Left forelimb (tissue), 1 donor: Measurements from ENCODE around the gene XXYLT1.
"Not testable (repeated sequence)": the region's sequence is repeated elsewhere in the genome, so short reads cannot be mapped to it uniquely, and the experiment has no call there.

Experiments used
- DNase-seq: peaks from one replicate; pipeline ENCODE4 v3.0.0-alpha.2; 2018; ENCODE audit warnings: low spot score

The XXYLT1 gene

GRCh38 chr3:195208183-195208582 lies 62.8 kb downstream of the XXYLT1 start:
- no peak for DNase-seq

- no peak for DNase-seq
These were observed 63.2 kb downstream of the XXYLT1 start for GRCh38 chr3:195207731-195208130.

- DNase-seq, result no peak
These were observed 63.9 kb downstream of the XXYLT1 start for GRCh38 chr3:195207056-195207455.

GRCh38 chr3:195204360-195205163 lies 66.4 kb downstream of the XXYLT1 start:
- no peak for DNase-seq

- no peak for DNase-seq
These were observed 67.4 kb downstream of the XXYLT1 start for GRCh38 chr3:195203606-195204005.

GRCh38 chr3:195201295-195201694 lies 69.7 kb downstream of the XXYLT1 start:
- no peak for DNase-seq

GRCh38 chr3:195200010-195200822 lies 70.7 kb downstream of the XXYLT1 start:
- no peak for DNase-seq

GRCh38 chr3:195198426-195199346 lies 72.3 kb downstream of the XXYLT1 start:
- no peak for DNase-seq

GRCh38 chr3:195197765-195198425 lies 73.1 kb downstream of the XXYLT1 start:
- no peak for DNase-seq

GRCh38 chr3:195196266-195196665 lies 74.7 kb downstream of the XXYLT1 start:
- no peak for DNase-seq

GRCh38 chr3:195195321-195196209 lies 75.4 kb downstream of the XXYLT1 start:
- peak; percentile 50 for DNase-seq

GRCh38 chr3:195194559-195195206 lies 76.3 kb downstream of the XXYLT1 start:
- no peak for DNase-seq

GRCh38 chr3:195191580-195191979 lies 79.4 kb downstream of the XXYLT1 start:
- no peak for DNase-seq

GRCh38 chr3:195189821-195190220 lies 81.1 kb downstream of the XXYLT1 start:
- no peak for DNase-seq

- no peak for DNase-seq
These were observed 82.5 kb downstream of the XXYLT1 start for GRCh38 chr3:195188426-195188927.

- no peak for DNase-seq
These were observed 83.1 kb downstream of the XXYLT1 start for GRCh38 chr3:195187609-195188425.

GRCh38 chr3:195186710-195187047 lies 84.3 kb downstream of the XXYLT1 start:
- not testable (repeated sequence) for DNase-seq

- DNase-seq, result no peak
These were observed 84.8 kb downstream of the XXYLT1 start for GRCh38 chr3:195186041-195186709.
